ENCODE measurements around the gene FLNB. TPM values are rescaled to one million over a fixed set of nuclear protein-coding genes. Genes with fewer than 3 reads are reported as not detected.

Gene FLNB
- total and polyA plus RNA-seq, 2 of the 4 experiments (the other 2 are of a cell fraction): 78.0 to 136 TPM

DNA sequence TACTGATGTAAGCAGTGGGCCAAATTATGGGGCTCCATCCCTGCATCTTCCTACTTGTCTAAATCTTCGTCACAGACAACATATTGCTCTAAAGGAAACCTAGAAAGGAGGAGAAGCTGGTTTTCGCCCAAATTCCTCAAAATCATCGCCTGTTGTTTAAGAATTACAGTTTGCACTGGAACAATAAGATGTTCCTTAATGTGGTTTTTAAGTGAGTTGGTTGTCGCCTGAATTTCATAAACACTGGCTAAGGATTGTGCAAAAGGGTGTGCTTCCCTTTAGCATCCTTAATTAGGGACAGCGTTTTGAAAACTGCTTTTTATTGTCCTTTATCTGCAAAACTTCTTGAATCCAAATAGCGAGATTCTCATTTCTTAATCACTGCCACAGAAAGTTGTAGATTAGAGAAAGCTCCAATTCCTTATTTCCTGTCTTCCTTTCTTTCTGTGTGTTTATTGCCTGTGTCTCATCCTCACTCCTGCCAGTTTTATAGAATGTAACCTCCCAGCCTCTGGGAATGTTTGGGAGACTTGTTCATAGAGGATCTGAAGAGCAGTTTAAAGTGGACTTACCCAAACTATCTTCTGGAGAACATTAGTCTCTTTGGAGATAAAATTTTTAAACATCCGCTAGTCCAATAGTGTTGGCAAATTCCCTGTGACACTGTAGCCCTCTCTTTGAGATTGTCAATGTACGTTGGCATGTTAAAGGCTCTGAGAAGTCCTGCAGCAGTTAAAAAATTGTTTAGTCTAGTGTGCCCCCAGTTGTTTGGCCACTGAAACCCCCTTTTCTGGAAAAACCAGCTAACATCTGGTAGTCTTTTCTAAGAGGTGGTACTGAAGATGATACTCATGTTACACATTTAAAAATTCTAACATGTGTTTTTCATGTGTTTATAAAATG lies 50.4 kb downstream of the FLNB start:
- Histone ChIP-seq H2BK15ac (ENCODE audit: low read depth, low read length) (peak overlapping the region; percentile 49; the same call in 1 of the 3 replicates), H2BK5ac (ENCODE audit: low read depth, low read length, poor library complexity, severe bottlenecking) (peak overlapping the region; percentile 83), H3K9ac (ENCODE audit: low read depth, low read length) (peak overlapping the region; percentile 45), H3K18ac (ENCODE audit: low read depth, low read length) (peak overlapping the region; percentile 92), H2BK120ac (ENCODE audit: low read depth, low read length) (peak overlapping the region; percentile 99), H2AK9ac (replicated peaks; ENCODE audit: low read depth, low read length, poor library complexity) (no peak overlapping the region), H3K4ac (ENCODE audit: low read depth, low read length) (peak overlapping the region; percentile 98), H3K4me1 (ENCODE audit: control insufficient read depth, insufficient read depth, low read length) (peaks cover 36% of the 10 kb centered on the region), H3K27me3 (ENCODE audit: control insufficient read depth, insufficient read depth, low read length) (no peaks in the 10 kb centered on the region), H2AFZ (replicated peaks; ENCODE audit: low read length, poor library complexity) (no peak overlapping the region), H3K4me2 (ENCODE audit: low read depth, low read length) (peak overlapping the region; percentile 70), H4K91ac (ENCODE audit: insufficient read depth, low read depth, low read length) (peak overlapping the region; percentile 93), H4K20me1 (ENCODE audit: insufficient read depth, low read length) (peaks cover 37% of the 10 kb centered on the region), H4K8ac (ENCODE audit: low read depth in 2 of 2, low read length in 2 of 2) (peak overlapping the region; percentile 7 to 81; a peak in 3 of 4 replicates), H3K14ac (replicated peaks; ENCODE audit: low read depth, low read length) (peak overlapping the region; percentile 75), H3K36me3 (ENCODE audit: control insufficient read depth, insufficient read depth, low read length) (peaks cover 3% of the 10 kb centered on the region; the same call in 1 of the 2 replicates), H3K4me3 (ENCODE audit: insufficient read depth, low read depth, low read length) (no peak overlapping the region), H2AK5ac (ENCODE audit: low read depth, low read length) (peak overlapping the region; percentile 71; the same call in 1 of the 2 replicates), H3K9me1 (ENCODE audit: insufficient read depth, low read length) (peaks cover 28% of the 10 kb centered on the region), H3K23ac (ENCODE audit: low read depth, low read length) (peak overlapping the region; percentile 90), H3K79me1 (ENCODE audit: low read depth in 1 of 2, low read length in 2 of 2) (peaks cover 22 to 78% of the 10 kb centered on the region in 2 experiments; a peak in 3 of 4 replicates), H2BK20ac (ENCODE audit: low read depth, low read length) (peak overlapping the region; percentile 51), H4K5ac (ENCODE audit: low read depth, low read length) (peak overlapping the region; percentile 37), H3K9me3 (ENCODE audit: control insufficient read depth, insufficient read depth, low read length) (no peaks in the 10 kb centered on the region), H3K27ac (ENCODE audit: insufficient read depth, low read length) (peak overlapping the region; percentile 80), H3K56ac (ENCODE audit: extremely low read depth, insufficient read depth, low read length) (peak overlapping the region; percentile 87)
- ChIA-PET POLR2A (ENCODE audit: unreplicated experiment) (interaction anchor here (0.6 kb wide), 1 partner anchor 10 kb away, joined by 4 read pairs; no protein-coding TSS in a partner anchor), CTCF (interaction anchor here (0.8 to 1.8 kb wide), 3 partner anchors 35 to 97 kb away, joined by 3 to 13 read pairs (median 4); partner anchors contain the start of gene FLNB)
- ATAC-seq (ENCODE audit: low read depth) (peak; percentile 10), DNase-seq (peak; percentile 87)
- intact Hi-C loops (cut with micrococcal nuclease) (loop anchor here (1.0 kb wide), 1 partner anchor 48 kb away; no protein-coding TSS in a partner anchor), dilution Hi-C loops (cut with HindIII; ENCODE audit: low sequenced_read_pairs, unreplicated experiment) (no loop called here), in situ Hi-C loops (cut with MboI; ENCODE audit: low sequenced_read_pairs) (no loop called here)
- WGBS, 2 experiments (ENCODE audit: extremely low coverage in 2 of 2, insufficient read length in 1 of 2): 33% methylated on average over 1 of the region's 8 CpGs; no CpG with 5 or more reads in 1 of the 2 experiments
- no peak for TF ChIP-seq FOS (IDR thresholded peaks at IDR 0.05; ENCODE audit: low read depth, low read length)
- 0 out of 2 replicates have a peak, but pooled peaks have one; percentile 10 for TF ChIP-seq MAZ (IDR thresholded peaks at IDR 0.05; ENCODE audit: borderline replicate concordance, low read depth, low read length)
- TF ChIP-seq CEBPB (IDR thresholded peaks at IDR 0.05; ENCODE audit: low read depth, low read length): peak; percentile 13; the same call in 1 of the 2 replicates
- TSS peak; percentile 99 for BruUV-seq (replicated peaks)
